HepG2 (cell line): ENCODE results near the gene SSR2. TPM values are rescaled to one million over a fixed set of nuclear protein-coding genes. Genes with fewer than 3 reads are reported as not detected.

Experiments
- GABPA ChIP-seq, 2 experiments: IDR thresholded peaks; 2 replicates each; pipeline ENCODE4 v1.6.1; 2011 to 2016; ENCODE audit warnings: low read depth in 2 of 2, low read length in 1 of 2, missing biosample characterization in 1 of 2, missing genetic modification characterization in 1 of 2
- GLI4 ChIP-seq: sonication (generic); formaldehyde crosslinking; IDR thresholded peaks from 2 replicates; pipeline ENCODE4 v1.5.1; 2020; ENCODE audit warnings: missing genetic modification reagents, mild to moderate bottlenecking, moderate library complexity, borderline replicate concordance
- KLF16 ChIP-seq, 2 experiments: sonication (generic) in 1 of 2; formaldehyde crosslinking in 1 of 2; IDR thresholded peaks; 2 replicates each; pipeline versions ENCODE4 v1.6.1 to v1.8.0; 2016 to 2023; ENCODE audit warnings: missing genetic modification reagents in 2 of 2, missing compliant biosample characterization in 1 of 2
- SRSF1 ChIP-seq: fragments of 200-400 bp; formaldehyde crosslinking; optimal IDR thresholded peaks from 2 replicates; pipeline ENCODE3; 2017; ENCODE audit warnings: mild to moderate bottlenecking, low read depth, low read length, moderate library complexity
- TEAD2 ChIP-seq: sonication (generic); formaldehyde crosslinking; IDR thresholded peaks from 2 replicates; pipeline ENCODE4 v1.9.0; 2021; ENCODE audit warnings: missing genetic modification reagents
- TFE3 ChIP-seq: IDR thresholded peaks from 2 replicates; pipeline ENCODE4 v1.6.1; 2016
- TOPORS ChIP-seq: sonication (generic); formaldehyde crosslinking; IDR thresholded peaks from 2 replicates; pipeline ENCODE4 v1.8.0; 2023; ENCODE audit warnings: mild to moderate bottlenecking, missing genetic modification reagents
- ZNF687 ChIP-seq: sonication (generic); formaldehyde crosslinking; IDR thresholded peaks from 2 replicates; pipeline ENCODE4 v1.5.1; 2020; ENCODE audit warnings: mild to moderate bottlenecking, missing genetic modification reagents, moderate library complexity
- ZSCAN20 ChIP-seq: sonication (generic); formaldehyde crosslinking; IDR thresholded peaks from 2 replicates; pipeline ENCODE4 v1.4.0; 2020; ENCODE audit warnings: missing genetic modification reagents, mild to moderate bottlenecking, borderline replicate concordance
- polyA plus RNA-seq, 8 experiments: library from polyadenylated mRNA; depleted of rRNA in 3 of 8; stranded (reverse) in 7 of 8; unstranded in 1 of 8; fragments of >200 nt; fragmentation: Illumina TruSeq in 4 of 8; extraction: Trizol in 4 of 8; gene quantifications; 2 replicates each; pipeline versions ENCODE4 v1.2.1 to v1.2.3, GENCODE V29; 2011 to 2016; ENCODE audit warnings: low read depth in 4 of 8, missing spikeins in 1 of 8, mixed read lengths in 1 of 8; ENCODE audit not compliant: insufficient read depth in 1 of 8
- total RNA-seq, 5 experiments: library from RNA; depleted of rRNA; stranded (reverse); fragments of >200 nt; fragmentation: Illumina TruSeq; extraction: Trizol; gene quantifications; 2 replicates each; pipeline ENCODE4 v1.2.3, GENCODE V29; 2016; ENCODE audit warnings: low read depth in 1 of 5

Gene SSR2
- total and polyA plus RNA-seq, 2 of the 13 experiments (the other 11 are each of a cell fraction or from before 2014, with no cell fraction given), result 284 to 461 TPM

- TF ChIP-seq ZNF687 (CRISPR knock-in tag) (no peak; the same call in 1 of the 2 replicates), KLF16 (CRISPR knock-in tag; IDR thresholded peaks at IDR 0.05) (no peak), TFE3 (CRISPR knock-in tag) (no peak), TEAD2 (CRISPR knock-in tag) (no peak), GLI4 (CRISPR knock-in tag) (no peak), ZSCAN20 (CRISPR knock-in tag) (no peak), TOPORS (CRISPR knock-in tag) (no peak), GABPA (IDR thresholded peaks at IDR 0.05; ENCODE audit: low read depth, low read length) (no peak), GABPA (CRISPR knock-in tag; IDR thresholded peaks at IDR 0.05; ENCODE audit: low read depth) (no peak), SRSF1 (peak; percentile 68)
These were observed 33.2 kb upstream of the SSR2 start, which contains the start of gene UBQLN4 (continued) for GRCh38 chr1:156053768-156054499.
